ENCODE results near the gene MED9.

GRCh38 chr17:17528696-17529652 lies 52.2 kb downstream of the MED9 start:
- TF ChIP-seq CTCF (IDR thresholded peaks at IDR 0.05; ENCODE audit: low read length) (no peak), EZH2 (IDR thresholded peaks at IDR 0.05; ENCODE audit: borderline replicate concordance, low read length) (no peak)
